RWPE2 (cell line): ENCODE data around the gene HDGFL2.

ENCODE experiments used
- ATAC-seq: fragments of 200-7000 bp; cut with Tn5 transposase; 3 replicates; pipeline ENCODE4 v1.9.1; 2021; ENCODE audit warnings: low read depth
- DNase-seq: peaks from one replicate; pipeline ENCODE4 v3.0.0-alpha.2; 2020; ENCODE audit warnings: low spot score
- H3K27ac ChIP-seq: fragments of 450-650 bp; 2 replicates; pipeline ENCODE4 v1.5.1; 2017; ENCODE audit warnings: mild to moderate bottlenecking; ENCODE audit not compliant: poor library complexity, severe bottlenecking
- H3K27me3 ChIP-seq: fragments of 250-450 bp; sonication (Bioruptor Pico); 2 replicates; pipeline ENCODE4 v1.5.1; 2021; ENCODE audit warnings: mild to moderate bottlenecking, moderate library complexity; ENCODE audit not compliant: insufficient read depth, poor library complexity, severe bottlenecking
- H3K36me3 ChIP-seq: fragments of 250-450 bp; sonication (Bioruptor Pico); 2 replicates; pipeline ENCODE4 v1.5.1; 2020; ENCODE audit warnings: low read depth, mild to moderate bottlenecking, moderate library complexity
- H3K4me1 ChIP-seq: fragments of 250-450 bp; sonication (Bioruptor Pico); 2 replicates; pipeline ENCODE4 v1.5.1; 2021; ENCODE audit warnings: mild to moderate bottlenecking, moderate library complexity; ENCODE audit not compliant: insufficient read depth, poor library complexity, severe bottlenecking
- H3K4me3 ChIP-seq: fragments of 250-450 bp; sonication (Bioruptor Pico); 2 replicates; pipeline ENCODE4 v1.5.1; 2021; ENCODE audit warnings: mild to moderate bottlenecking, moderate library complexity; ENCODE audit not compliant: severe bottlenecking
- H3K9me3 ChIP-seq: fragments of 250-450 bp; sonication (Bioruptor Pico); 2 replicates; pipeline ENCODE4 v1.5.1; 2021; ENCODE audit warnings: mild to moderate bottlenecking, moderate library complexity; ENCODE audit not compliant: severe bottlenecking
- TF ChIP-seq, protein P1 (sequence below): fragments of 450-650 bp; IDR thresholded peaks from one replicate; pipeline ENCODE4 v1.5.1; 2017; ENCODE audit warnings: mild to moderate bottlenecking, moderate library complexity; ENCODE audit not compliant: poor library complexity, severe bottlenecking

Gene HDGFL2

DNA sequence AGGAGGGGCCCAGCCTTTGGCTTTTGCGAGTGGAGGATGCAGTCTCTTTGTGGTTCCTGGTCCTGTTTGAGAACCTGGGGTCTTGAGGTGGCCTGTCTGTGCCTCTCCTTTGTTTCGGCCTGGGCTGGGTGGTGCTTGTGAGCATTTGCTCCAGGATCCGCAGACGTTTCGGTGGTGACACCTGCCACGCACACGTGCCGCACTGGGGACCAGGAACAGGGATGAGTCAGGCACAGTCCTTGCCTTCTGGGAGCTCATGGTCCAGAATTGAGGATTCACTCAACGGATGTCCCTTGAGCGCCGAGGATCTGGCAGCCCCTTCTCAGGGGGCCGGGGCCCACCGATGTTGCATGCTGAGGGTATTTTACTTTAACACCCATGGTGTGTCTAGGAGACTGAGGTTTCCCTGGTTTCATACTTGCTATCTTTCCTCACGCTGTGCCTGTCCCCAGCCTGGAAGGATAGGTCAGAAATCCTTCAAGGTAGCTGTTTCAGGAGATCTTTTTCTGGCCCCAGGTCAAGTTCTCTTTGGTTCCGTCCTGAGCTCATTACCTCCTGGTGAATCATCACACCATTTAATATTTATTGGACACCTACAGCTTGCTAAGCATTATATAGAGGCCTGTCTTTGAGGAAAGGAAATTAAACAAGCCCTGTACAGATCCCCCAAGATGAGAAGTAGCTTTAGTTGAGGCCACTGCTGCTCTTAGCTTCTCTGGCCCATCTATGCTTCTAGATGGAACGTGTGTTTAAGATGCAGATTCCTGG is 5.1 kb downstream of the HDGFL2 start:
- Histone ChIP-seq H3K4me1 (no peaks in the 10 kb centered on the region), H3K9me3 (no peaks in the 10 kb centered on the region), H3K4me3 (no peak overlapping the region), H3K36me3 (peaks cover 16% of the 10 kb centered on the region), H3K27me3 (no peaks in the 10 kb centered on the region), H3K27ac (no peak overlapping the region)
- DNase-seq: no peak
- no peak for ATAC-seq
- TF ChIP-seq, protein P1, sequence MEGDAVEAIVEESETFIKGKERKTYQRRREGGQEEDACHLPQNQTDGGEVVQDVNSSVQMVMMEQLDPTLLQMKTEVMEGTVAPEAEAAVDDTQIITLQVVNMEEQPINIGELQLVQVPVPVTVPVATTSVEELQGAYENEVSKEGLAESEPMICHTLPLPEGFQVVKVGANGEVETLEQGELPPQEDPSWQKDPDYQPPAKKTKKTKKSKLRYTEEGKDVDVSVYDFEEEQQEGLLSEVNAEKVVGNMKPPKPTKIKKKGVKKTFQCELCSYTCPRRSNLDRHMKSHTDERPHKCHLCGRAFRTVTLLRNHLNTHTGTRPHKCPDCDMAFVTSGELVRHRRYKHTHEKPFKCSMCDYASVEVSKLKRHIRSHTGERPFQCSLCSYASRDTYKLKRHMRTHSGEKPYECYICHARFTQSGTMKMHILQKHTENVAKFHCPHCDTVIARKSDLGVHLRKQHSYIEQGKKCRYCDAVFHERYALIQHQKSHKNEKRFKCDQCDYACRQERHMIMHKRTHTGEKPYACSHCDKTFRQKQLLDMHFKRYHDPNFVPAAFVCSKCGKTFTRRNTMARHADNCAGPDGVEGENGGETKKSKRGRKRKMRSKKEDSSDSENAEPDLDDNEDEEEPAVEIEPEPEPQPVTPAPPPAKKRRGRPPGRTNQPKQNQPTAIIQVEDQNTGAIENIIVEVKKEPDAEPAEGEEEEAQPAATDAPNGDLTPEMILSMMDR: no peak

DNA sequence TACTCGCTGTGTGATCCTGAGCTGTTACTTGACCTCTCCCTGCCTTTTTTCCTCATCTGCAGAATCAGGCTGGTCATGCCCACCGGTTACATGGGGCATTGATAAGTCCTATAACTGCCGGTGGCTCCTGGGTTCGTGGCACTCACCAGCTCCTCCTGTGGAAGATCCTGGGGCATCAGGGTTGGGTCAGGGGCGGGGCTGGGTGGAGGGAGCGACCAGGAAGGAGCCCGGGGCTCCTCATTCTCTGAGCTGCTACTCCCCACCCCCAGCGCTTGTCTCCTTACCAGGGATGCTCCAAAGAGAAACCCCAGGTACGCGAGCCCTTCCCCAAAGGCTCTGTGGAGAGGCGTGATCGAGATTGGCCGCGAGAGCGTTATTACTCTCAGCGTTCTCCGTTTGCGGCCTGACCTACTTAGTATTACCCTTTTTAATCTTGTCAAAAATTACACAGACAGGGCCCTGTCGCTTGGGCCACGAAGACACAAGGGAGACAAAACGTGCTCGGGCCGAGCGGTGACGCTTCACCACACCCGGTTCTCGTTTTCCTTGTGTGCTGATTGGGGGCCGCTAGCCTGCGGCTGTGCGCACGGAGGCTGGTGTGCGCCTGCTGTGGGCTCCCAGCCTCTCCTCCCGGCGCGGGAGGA is 10.7 kb downstream of the HDGFL2 start:
- H3K9me3 ChIP-seq: no peaks in the 10 kb centered on the region
- H3K36me3 ChIP-seq: peaks cover 16% of the 10 kb centered on the region
- ATAC-seq (no peak), DNase-seq (no peak)
- no peak overlapping the region for H3K4me3 ChIP-seq
- H3K27me3 ChIP-seq: no peaks in the 10 kb centered on the region
- no peak overlapping the region for H3K27ac ChIP-seq
- H3K4me1 ChIP-seq: no peaks in the 10 kb centered on the region
- TF ChIP-seq, protein P1: no peak

DNA sequence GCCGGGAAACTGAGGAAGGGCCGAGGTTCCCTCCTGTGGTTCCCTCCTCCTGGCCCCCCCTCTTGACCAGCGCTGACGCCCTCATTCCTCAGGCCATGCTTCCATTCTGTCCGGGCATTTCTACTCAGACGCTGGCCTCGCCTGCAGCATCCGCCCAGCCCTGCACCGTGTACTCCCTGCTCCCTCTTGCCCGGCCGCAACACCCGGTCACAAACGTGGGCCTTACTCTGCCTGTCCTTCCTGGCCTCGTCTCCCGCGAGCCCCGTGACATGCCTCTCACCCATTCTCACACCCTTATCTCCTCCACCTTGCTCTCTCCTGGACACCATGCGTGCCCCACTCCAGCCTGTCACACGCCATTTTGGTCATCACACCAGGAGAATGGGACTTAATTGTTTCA is 11.3 kb downstream of the HDGFL2 start:
- ATAC-seq: no peak
- Histone ChIP-seq H3K4me1 (no peaks in the 10 kb centered on the region), H3K27ac (no peak overlapping the region), H3K36me3 (peaks cover 12% of the 10 kb centered on the region), H3K9me3 (no peaks in the 10 kb centered on the region), H3K4me3 (no peak overlapping the region), H3K27me3 (no peaks in the 10 kb centered on the region)
- TF ChIP-seq, protein P1: no peak
- no peak for DNase-seq

DNA sequence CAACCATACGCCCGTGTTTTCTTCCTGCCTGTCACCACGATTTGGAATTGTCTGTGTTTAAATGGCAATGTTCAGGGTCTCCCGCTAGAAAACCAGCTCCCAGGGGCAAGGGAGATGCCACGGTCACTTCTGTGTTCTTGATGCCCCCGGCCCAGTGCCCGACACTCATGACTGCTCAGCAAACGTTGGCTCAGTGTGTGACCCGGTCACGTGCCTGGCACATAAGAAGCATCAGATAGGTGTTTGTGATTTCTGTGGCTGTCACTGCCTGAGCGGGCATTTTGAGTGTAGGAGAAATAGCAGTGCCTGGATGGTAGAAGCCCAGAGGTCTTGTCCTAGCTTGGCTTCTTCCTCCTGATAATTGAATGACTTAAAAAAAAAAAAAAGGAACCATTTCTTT is 15.5 kb downstream of the HDGFL2 start:
- H3K9me3 ChIP-seq: no peaks in the 10 kb centered on the region
- peaks cover 31% of the 10 kb centered on the region for H3K36me3 ChIP-seq

More for the DNA sequence above, 15.5 kb downstream of the HDGFL2 start:
- TF ChIP-seq, protein P1: no peak
- Histone ChIP-seq H3K27me3 (no peaks in the 10 kb centered on the region), H3K4me1 (no peaks in the 10 kb centered on the region), H3K27ac (no peak overlapping the region), H3K4me3 (no peak overlapping the region)
- ATAC-seq (no peak), DNase-seq (no peak)
